Measurements from ENCODE around the gene SLC25A21. TPM values are rescaled to one million over a fixed set of nuclear protein-coding genes. Genes with fewer than 3 reads are reported as not detected.
A peak's percentile ranks its signal among the peaks of the same experiment; 100 is the strongest.

SLC25A21 gene
- total and polyA plus RNA-seq, 2 of the 13 experiments (the other 11 are each of a cell fraction or from before 2014, with no cell fraction given), result 1.9 to 2.9 TPM

DNA sequence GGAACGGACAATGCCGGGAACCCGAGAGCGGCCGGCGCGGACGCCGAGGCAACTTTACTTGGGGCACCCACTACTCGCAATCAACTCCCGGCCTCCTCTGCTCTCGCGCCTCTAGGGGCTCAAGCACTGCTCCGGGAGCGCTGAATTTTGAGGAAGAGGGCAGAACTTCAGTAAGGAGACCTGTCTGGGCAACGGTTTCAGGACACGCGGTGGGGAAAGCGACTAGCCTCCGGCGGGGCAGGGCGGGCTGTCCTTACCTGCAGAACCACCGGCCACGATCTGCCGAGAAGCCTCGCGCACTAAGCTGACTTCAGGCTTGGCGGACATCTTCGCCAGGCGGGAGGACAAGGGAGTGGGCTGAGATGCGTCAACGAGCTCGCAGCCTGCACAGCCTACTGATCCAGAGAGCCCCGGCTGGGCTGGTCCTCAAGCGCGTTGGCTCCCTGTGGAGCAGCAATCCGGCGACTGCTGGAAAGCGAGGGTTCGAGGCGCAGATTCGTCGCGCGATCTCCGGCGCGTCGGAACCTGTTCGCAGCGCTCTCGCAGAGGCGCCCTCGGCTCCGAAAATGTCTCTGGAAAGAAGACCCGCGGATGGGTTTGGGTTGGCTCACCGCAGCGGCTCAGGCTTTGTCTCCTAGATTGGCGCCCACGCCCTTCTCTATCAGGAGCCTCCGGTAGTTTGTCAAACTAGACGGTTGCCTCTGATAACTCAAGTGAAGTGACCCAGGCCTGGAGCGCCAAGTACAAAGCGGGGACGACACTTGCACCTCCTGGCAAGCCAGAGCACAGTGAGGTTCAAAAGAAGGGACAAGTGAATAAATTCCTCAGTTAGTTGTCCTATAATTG lies at the start of gene SLC25A21 (continued):
- TF ChIP-seq, protein P1, sequence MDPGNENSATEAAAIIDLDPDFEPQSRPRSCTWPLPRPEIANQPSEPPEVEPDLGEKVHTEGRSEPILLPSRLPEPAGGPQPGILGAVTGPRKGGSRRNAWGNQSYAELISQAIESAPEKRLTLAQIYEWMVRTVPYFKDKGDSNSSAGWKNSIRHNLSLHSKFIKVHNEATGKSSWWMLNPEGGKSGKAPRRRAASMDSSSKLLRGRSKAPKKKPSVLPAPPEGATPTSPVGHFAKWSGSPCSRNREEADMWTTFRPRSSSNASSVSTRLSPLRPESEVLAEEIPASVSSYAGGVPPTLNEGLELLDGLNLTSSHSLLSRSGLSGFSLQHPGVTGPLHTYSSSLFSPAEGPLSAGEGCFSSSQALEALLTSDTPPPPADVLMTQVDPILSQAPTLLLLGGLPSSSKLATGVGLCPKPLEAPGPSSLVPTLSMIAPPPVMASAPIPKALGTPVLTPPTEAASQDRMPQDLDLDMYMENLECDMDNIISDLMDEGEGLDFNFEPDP (CRISPR knock-in tag; conservative IDR thresholded peaks at IDR 0.05), result 0 out of 2 replicates have a peak, but pooled peaks have one; percentile 93
- no peak for TF ChIP-seq SRSF9 (IDR thresholded peaks at IDR 0.05; ENCODE audit: borderline replicate concordance, insufficient read depth, low read depth, low read length, poor library complexity, severe bottlenecking)
- peak; percentile 76 for TF ChIP-seq HMG20B (CRISPR knock-in tag; conservative IDR thresholded peaks at IDR 0.05)
- TF ChIP-seq, protein P2, sequence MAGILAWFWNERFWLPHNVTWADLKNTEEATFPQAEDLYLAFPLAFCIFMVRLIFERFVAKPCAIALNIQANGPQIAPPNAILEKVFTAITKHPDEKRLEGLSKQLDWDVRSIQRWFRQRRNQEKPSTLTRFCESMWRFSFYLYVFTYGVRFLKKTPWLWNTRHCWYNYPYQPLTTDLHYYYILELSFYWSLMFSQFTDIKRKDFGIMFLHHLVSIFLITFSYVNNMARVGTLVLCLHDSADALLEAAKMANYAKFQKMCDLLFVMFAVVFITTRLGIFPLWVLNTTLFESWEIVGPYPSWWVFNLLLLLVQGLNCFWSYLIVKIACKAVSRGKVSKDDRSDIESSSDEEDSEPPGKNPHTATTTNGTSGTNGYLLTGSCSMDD (CRISPR knock-in tag; IDR thresholded peaks at IDR 0.05), result peak; percentile 93
- 0 out of 2 replicates have a peak, but pooled peaks have one; percentile 91 for TF ChIP-seq NCOA5 (CRISPR knock-in tag; IDR thresholded peaks at IDR 0.05)
- TF ChIP-seq RXRA (CRISPR knock-in tag; IDR thresholded peaks at IDR 0.05), result peak; percentile 83
- TF ChIP-seq RFX3 (CRISPR knock-in tag; IDR thresholded peaks at IDR 0.05), result no peak
- TF ChIP-seq ATM (IDR thresholded peaks at IDR 0.05; ENCODE audit: borderline replicate concordance), result no peak
- TF ChIP-seq SMAD3 (CRISPR knock-in tag; IDR thresholded peaks at IDR 0.05), result peak; percentile 100
- no peak for TF ChIP-seq CEBPB (IDR thresholded peaks at IDR 0.05; ENCODE audit: borderline replicate concordance, low read depth, low read length)
- peak; percentile 85 for TF ChIP-seq MEIS2 (CRISPR knock-in tag; IDR thresholded peaks at IDR 0.05)
- peak; percentile 93 for TF ChIP-seq GABPB1 (CRISPR knock-in tag; IDR thresholded peaks at IDR 0.05)
- no peak; the same call in 1 of the 2 replicates for TF ChIP-seq ZNF749 (CRISPR knock-in tag; IDR thresholded peaks at IDR 0.05; ENCODE audit: borderline replicate concordance)
- TF ChIP-seq ZNF577 (CRISPR knock-in tag; IDR thresholded peaks at IDR 0.05; ENCODE audit: borderline replicate concordance, low read depth), result peak; percentile 87; the same call in 1 of the 2 replicates
- peak; percentile 57 for TF ChIP-seq NFYC (CRISPR knock-in tag; IDR thresholded peaks at IDR 0.05)
- TF ChIP-seq ZFYVE20 (CRISPR knock-in tag; IDR thresholded peaks at IDR 0.05; ENCODE audit: borderline replicate concordance, low read depth), result peak; percentile 96
- peak; percentile 93; the same call in 1 of the 2 replicates for TF ChIP-seq ZNF660 (CRISPR knock-in tag; IDR thresholded peaks at IDR 0.05; ENCODE audit: borderline replicate concordance, low read depth)
- TF ChIP-seq NPAS2 (CRISPR knock-in tag; IDR thresholded peaks at IDR 0.05; ENCODE audit: borderline replicate concordance), result no peak; the same call in 1 of the 2 replicates
- TF ChIP-seq, protein P3, sequence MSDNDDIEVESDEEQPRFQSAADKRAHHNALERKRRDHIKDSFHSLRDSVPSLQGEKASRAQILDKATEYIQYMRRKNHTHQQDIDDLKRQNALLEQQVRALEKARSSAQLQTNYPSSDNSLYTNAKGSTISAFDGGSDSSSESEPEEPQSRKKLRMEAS (IDR thresholded peaks at IDR 0.05), result peak; percentile 97
- peak; percentile 98 for TF ChIP-seq ZBTB8A (CRISPR knock-in tag; IDR thresholded peaks at IDR 0.05; ENCODE audit: borderline replicate concordance, low read depth)
- peak; percentile 100 for TF ChIP-seq SRY (CRISPR knock-in tag; IDR thresholded peaks at IDR 0.05)
- peak; percentile 99 for TF ChIP-seq ZNF556 (CRISPR knock-in tag; IDR thresholded peaks at IDR 0.05; ENCODE audit: borderline replicate concordance)
- TF ChIP-seq EHMT2 (IDR thresholded peaks at IDR 0.05; ENCODE audit: borderline replicate concordance, low read depth, low read length), result peak; percentile 100
- TF ChIP-seq, protein P4, sequence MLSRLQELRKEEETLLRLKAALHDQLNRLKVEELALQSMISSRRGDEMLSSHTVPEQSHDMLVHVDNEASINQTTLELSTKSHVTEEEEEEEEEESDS (CRISPR knock-in tag; IDR thresholded peaks at IDR 0.05; ENCODE audit: borderline replicate concordance), result peak; percentile 91
- peak; percentile 95 for TF ChIP-seq SETDB1 (CRISPR knock-in tag; IDR thresholded peaks at IDR 0.05; ENCODE audit: borderline replicate concordance)
- TF ChIP-seq, protein P5, sequence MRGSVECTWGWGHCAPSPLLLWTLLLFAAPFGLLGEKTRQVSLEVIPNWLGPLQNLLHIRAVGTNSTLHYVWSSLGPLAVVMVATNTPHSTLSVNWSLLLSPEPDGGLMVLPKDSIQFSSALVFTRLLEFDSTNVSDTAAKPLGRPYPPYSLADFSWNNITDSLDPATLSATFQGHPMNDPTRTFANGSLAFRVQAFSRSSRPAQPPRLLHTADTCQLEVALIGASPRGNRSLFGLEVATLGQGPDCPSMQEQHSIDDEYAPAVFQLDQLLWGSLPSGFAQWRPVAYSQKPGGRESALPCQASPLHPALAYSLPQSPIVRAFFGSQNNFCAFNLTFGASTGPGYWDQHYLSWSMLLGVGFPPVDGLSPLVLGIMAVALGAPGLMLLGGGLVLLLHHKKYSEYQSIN (CRISPR knock-in tag; IDR thresholded peaks at IDR 0.05; ENCODE audit: borderline replicate concordance), result no peak
